Activated B cell treated with CpG ODN at 0.5 μM for 24 hours (primary cell): Measurements from ENCODE around the gene GABBR1. TPM values are rescaled to one million over a fixed set of nuclear protein-coding genes. Genes with fewer than 3 reads are reported as not detected.

Source experiments
- ATAC-seq: fragments of 200-7000 bp; cut with Tn5 transposase; one replicate; pipeline ENCODE4 v1.10.0; 2021; ENCODE audit warnings: low read depth, mild to moderate bottlenecking, moderate library complexity
- CTCF ChIA-PET: fragments of 350-600 bp; sonication (Branson Sonifier 250); formaldehyde crosslinking; loops from one replicate; lab custom pipeline; 2021; ENCODE audit warnings: antibody characterized with exemption; lab: Charles Lee
- POLR2A ChIA-PET: fragments of 350-600 bp; sonication (Branson Sonifier 250); formaldehyde crosslinking; loops from one replicate; lab custom pipeline; 2021; ENCODE audit warnings: antibody characterized with exemption; lab: Charles Lee
- DNase-seq: peaks from one replicate; pipeline ENCODE4 v3.0.0; 2022
- H3K27ac Mint-ChIP-seq: one replicate; pipeline ENCODE4 v1.8.0; 2020; ENCODE audit warnings: mixed read lengths
- H3K27me3 Mint-ChIP-seq: one replicate; pipeline ENCODE4 v1.8.0; 2021; ENCODE audit warnings: mixed read lengths
- H3K36me3 Mint-ChIP-seq: one replicate; pipeline ENCODE4 v1.8.0; 2021; ENCODE audit warnings: low read depth, mixed read lengths
- H3K4me1 Mint-ChIP-seq: one replicate; pipeline ENCODE4 v1.8.0; 2021; ENCODE audit warnings: mixed read lengths
- H3K4me3 Mint-ChIP-seq: one replicate; pipeline ENCODE4 v1.8.0; 2020; ENCODE audit warnings: mild to moderate bottlenecking, mixed read lengths
- H3K9me3 Mint-ChIP-seq: one replicate; pipeline ENCODE4 v1.8.0; 2020; ENCODE audit warnings: mixed read lengths
- CTCF ChIP-seq: fragments of 200-600 bp; IDR thresholded peaks from one replicate; pipeline ENCODE4 v1.8.0; 2022; ENCODE audit warnings: antibody characterized with exemption, mild to moderate bottlenecking
- intact Hi-C: fragments of 100-400 bp; cut with micrococcal nuclease; formaldehyde crosslinking; loops from one replicate; pipeline ENCODE4 v1.15.1; 2024
- total RNA-seq: library from RNA; stranded (reverse); gene quantifications from 2 replicates; pipeline ENCODE4 v1.2.3, GENCODE V29; 2022

The GABBR1 gene
- total RNA-seq, 1 donor from 2014 or later = 117 TPM

GRCh38 chr6:29528300-29528931 lies 104.6 kb downstream of the GABBR1 start:
- Mint-ChIP-seq H3K4me3 (no peak overlapping the region), H3K4me1 (no peaks in the 10 kb centered on the region), H3K27me3 (peaks cover 24% of the 10 kb centered on the region), H3K36me3 (no peaks in the 10 kb centered on the region), H3K27ac (no peak overlapping the region), H3K9me3 (no peaks in the 10 kb centered on the region)
- no peak for TF ChIP-seq CTCF
- CTCF ChIA-PET = no interaction called here
- POLR2A ChIA-PET = no interaction called here
- ATAC-seq (no peak), DNase-seq (no peak)
- intact Hi-C loops = no loop called here

GRCh38 chr6:29527564-29527963 lies 105.4 kb downstream of the GABBR1 start:
- no peaks in the 10 kb centered on the region for H3K4me1 Mint-ChIP-seq
- no peak overlapping the region for H3K4me3 Mint-ChIP-seq
- TF ChIP-seq CTCF = no peak
- ATAC-seq = no peak
- CTCF ChIA-PET = no interaction called here
- no peaks in the 10 kb centered on the region for H3K36me3 Mint-ChIP-seq
- H3K27ac Mint-ChIP-seq = no peak overlapping the region
- no peaks in the 10 kb centered on the region for H3K9me3 Mint-ChIP-seq
- intact Hi-C loops = no loop called here
- POLR2A ChIA-PET = no interaction called here
- H3K27me3 Mint-ChIP-seq = peaks cover 26% of the 10 kb centered on the region
- DNase-seq = no peak

GRCh38 chr6:29527126-29527525 lies 105.9 kb downstream of the GABBR1 start:
- DNase-seq = no peak
- Mint-ChIP-seq H3K4me3 (no peak overlapping the region), H3K27ac (no peak overlapping the region), H3K4me1 (no peaks in the 10 kb centered on the region), H3K9me3 (no peaks in the 10 kb centered on the region), H3K36me3 (no peaks in the 10 kb centered on the region), H3K27me3 (peaks cover 26% of the 10 kb centered on the region)
- intact Hi-C loops = no loop called here
- ChIA-PET POLR2A (no interaction called here), CTCF (no interaction called here)
- no peak for ATAC-seq
- no peak for TF ChIP-seq CTCF

GRCh38 chr6:29525311-29525639 lies 107.7 kb downstream of the GABBR1 start:
- TF ChIP-seq CTCF = no peak
- ChIA-PET POLR2A (no interaction called here), CTCF (no interaction called here)
- ATAC-seq = no peak
- H3K4me3 Mint-ChIP-seq = no peak overlapping the region
- DNase-seq = no peak
- intact Hi-C loops = no loop called here
- H3K27ac Mint-ChIP-seq = no peak overlapping the region
- H3K36me3 Mint-ChIP-seq = no peaks in the 10 kb centered on the region
- H3K27me3 Mint-ChIP-seq = peaks cover 26% of the 10 kb centered on the region
- H3K4me1 Mint-ChIP-seq = no peaks in the 10 kb centered on the region
- no peaks in the 10 kb centered on the region for H3K9me3 Mint-ChIP-seq

- TF ChIP-seq CTCF = no peak
- Mint-ChIP-seq H3K36me3 (no peaks in the 10 kb centered on the region), H3K4me3 (no peak overlapping the region), H3K27me3 (peaks cover 27% of the 10 kb centered on the region), H3K4me1 (no peaks in the 10 kb centered on the region), H3K27ac (no peak overlapping the region), H3K9me3 (no peaks in the 10 kb centered on the region)
- ChIA-PET POLR2A (no interaction called here), CTCF (no interaction called here)
- no peak for ATAC-seq
- intact Hi-C loops = no loop called here
- no peak for DNase-seq
These were observed 108.3 kb downstream of the GABBR1 start for GRCh38 chr6:29524444-29525310.
